GM19395 (cell line): ENCODE results near the gene VPS13D.
"Not testable (repeated sequence)": the region's sequence is repeated elsewhere in the genome, so short reads cannot be mapped to it uniquely, and the experiment has no call there.

Experiments used
- ATAC-seq: cut with Tn5 transposase; IDR thresholded peaks from one replicate; pipeline ENCODE4 v1.9.1; 2021; ENCODE audit warnings: mild to moderate bottlenecking, moderate library complexity; ENCODE audit not compliant: unreplicated experiment

VPS13D gene

GRCh38 chr1:12530462-12531178, 300.8 kb downstream of the VPS13D start:
- no peak for ATAC-seq

DNA sequence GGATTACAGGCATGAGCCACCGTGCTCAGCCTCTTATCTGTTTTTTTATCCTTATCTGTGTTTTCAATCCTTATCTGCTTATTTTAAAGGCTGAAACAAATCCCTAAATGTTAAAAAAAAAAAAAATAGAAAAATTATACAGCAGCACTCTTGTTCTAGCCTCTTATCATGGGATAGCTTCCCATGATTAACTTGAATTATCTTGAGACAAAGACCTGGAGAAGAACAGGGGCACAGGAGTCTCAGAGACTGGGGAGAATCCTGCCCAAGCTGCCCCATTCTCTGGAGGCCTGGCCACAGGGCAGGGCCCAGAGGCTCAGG, 301.3 kb downstream of the VPS13D start:
- no peak for ATAC-seq

DNA sequence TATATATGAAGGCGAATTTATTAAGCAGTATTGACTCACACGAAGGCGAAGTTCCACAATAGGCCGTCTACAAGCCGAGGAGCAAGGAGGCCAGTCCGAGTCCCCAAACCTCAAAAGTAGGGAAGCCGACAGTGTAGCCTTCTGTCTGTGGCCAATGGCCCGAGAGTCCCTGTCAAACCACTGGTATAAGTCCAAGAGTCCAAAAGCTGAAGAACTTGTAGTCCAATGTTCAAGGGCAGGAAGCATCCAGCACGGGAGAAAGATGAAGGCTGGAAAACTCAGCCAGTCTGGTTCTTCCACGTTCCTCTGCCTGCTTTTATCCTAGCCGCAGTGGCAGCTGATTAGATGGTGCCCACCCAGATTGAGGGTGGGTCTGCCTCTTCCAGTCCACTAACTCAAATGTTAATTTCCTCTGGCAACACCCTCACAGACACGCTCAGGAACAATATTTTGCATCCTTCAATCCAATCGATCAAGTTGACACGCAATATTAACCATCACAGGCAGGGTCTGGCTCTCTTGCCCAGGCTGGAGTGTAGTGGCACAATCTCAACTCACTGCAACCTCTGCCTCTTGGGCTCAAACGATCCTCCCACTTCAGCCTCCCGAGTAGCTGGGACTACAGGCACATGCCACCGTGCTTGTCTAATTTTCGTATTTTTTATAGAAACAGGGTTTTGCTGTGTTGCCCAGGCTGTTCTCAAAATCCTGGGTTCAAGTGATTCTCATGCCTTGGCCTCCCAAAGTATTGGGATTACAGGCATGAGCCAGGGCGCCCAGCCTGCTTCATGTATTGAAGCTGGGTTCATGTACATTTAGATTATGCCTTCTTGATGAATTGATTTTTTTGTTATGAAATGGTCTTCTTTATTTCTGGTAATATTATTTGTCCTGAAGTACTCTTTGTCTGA, 302.8 kb downstream of the VPS13D start:
- no peak for ATAC-seq

DNA sequence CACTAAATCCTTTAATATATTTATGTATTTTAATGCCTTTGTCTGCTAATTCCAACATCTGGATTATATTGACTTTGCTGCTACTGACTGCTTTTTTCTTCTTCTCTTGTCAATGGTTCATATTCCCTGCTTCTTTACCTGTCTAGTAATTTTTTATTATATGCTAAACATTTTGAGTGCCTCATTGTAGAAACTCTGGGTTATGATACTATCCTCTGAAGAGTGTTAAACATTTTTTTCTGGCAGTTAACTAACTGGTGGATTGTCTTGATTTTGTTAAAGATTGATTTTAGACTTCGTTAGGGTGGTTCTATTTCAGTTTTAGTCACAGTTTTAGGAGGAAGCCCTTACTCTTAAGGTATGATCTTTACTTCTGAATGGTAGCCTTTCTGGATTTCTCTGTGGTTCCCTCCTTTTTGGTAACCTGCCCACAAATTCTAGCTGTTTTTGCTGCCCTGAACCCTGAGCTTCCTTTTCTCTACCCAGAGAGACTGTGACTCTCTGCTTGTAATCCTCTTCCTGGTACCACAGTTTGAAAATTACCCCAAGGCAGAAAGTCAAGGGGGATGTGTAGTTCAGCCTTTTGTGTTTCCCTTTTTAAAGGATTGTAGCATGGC, 306.3 kb downstream of the VPS13D start:
- ATAC-seq, result no peak

GRCh38 chr1:12537294-12537693, 307.5 kb downstream of the VPS13D start:
- ATAC-seq, result no peak

DNA sequence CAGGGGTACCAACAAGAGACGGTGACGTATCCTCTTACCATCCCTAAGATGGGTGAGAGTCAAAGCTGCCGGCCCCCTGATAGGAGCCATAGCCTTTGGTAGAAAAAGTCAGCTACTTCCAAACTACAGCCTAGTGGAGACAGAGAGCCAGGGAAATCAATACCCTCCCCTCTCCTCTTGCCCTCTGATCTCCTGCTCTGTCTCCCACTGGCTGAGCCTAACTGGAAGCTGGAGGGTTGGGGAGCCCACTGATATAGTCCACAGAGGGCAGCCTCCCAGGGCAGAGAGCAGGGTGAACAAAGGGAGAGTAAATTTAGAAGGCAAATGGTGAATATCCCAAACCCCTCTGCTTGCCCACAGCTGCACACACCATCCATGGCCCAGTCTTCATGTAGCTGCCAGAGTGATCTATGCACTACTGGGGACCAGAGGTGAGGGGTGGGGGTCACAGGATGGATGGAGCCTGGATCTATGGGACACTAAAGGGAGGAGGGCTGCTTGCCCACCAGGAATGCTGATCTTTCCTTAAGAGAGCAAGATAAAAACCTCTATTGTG, 308.2 kb downstream of the VPS13D start:
- ATAC-seq, result no peak

GRCh38 chr1:12538536-12538935, 308.7 kb downstream of the VPS13D start:
- ATAC-seq, result not testable (repeated sequence)

GRCh38 chr1:12539320-12539704, 309.5 kb downstream of the VPS13D start:
- ATAC-seq, result no peak

GRCh38 chr1:12539705-12540579, 310.1 kb downstream of the VPS13D start:
- ATAC-seq, result no peak

GRCh38 chr1:12540580-12541273, 310.9 kb downstream of the VPS13D start:
- no peak for ATAC-seq

- ATAC-seq, result no peak
Measured at GRCh38 chr1:12541274-12542137, 311.7 kb downstream of the VPS13D start.

- no peak for ATAC-seq
Measured at GRCh38 chr1:12542138-12542465, 312.3 kb downstream of the VPS13D start.

DNA sequence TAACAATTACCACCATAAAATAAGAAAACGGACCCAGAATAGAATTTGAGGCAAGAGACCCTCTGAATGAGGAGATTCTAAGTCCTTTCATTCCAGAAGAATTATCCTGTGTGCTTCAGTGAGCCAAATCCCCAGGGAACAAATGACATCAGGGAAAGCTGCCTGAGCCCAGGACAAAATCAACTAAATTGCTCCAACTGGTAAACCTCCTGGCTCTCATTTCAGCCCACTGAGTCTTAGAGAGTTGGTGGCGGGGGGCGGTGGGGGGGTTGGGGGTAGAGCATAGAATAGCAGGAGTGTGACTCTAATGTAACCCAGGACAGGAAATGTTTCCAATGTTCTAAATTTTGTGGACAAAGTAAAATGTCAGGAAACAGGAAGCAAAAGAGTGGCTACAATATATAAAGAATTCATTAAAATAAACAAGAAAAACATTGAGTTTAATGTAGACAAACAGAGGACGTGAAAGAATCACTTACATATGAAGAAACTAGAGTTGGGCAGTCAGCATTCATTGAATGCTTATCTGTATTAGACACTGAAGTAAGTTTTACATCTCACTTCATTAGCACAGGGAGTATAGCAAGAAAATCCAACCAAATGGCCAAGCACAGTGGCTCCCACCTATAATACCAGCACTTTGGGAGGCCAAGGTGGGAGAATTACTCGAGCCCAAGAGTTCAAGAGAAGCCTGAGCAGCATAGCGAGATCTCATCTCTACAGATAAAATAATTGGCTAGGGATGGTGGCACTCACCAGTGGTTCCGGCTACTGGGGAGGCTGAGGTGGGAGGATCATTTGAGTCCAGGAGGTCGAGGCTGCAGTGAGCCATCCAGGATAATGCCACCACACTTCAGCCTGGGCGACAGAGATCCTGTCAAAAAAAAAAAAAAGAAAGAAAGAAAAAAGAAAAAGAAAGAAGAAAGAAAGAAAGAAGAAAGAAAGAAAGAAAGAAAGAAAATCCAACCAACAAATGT, 313.1 kb downstream of the VPS13D start:
- ATAC-seq, result no peak

DNA sequence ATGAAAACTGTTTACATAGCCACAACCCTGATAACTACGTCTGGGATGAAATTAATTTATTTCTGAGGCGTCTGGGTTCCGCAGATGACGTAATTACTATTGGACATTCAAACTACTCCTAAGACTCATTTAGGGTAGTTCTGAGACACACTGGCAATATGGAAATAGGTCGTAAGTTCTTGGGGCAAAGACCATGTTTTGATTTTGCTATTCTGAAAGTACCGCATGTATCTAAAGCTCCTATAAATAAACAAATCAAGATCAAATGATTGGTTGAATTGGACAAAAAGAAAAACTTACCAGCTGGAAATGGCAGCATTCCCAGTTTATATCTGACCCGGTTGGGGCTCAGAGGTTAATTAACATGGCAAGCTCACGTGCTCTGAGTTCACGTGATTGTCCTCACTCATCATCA, 313.9 kb downstream of the VPS13D start:
- no peak for ATAC-seq

DNA sequence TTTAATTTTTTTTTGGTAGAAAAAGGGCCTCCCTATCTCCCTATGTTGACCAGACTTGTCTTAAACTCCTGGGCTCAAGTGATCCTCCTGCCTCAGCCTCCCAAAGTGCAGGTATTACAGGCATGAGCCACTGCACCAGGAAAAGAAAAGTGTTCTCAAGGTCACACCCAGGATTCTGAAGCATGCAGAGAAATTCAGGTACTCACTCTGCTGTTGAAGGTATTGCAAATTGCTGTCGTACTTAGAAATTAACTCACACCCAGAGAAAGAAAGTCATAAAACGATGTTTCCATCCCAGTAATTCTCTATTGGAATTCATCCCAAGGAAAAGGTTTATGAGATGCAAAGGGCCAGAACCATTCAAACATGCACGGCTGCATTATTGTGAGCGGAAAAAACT, 314.5 kb downstream of the VPS13D start:
- no peak for ATAC-seq

DNA sequence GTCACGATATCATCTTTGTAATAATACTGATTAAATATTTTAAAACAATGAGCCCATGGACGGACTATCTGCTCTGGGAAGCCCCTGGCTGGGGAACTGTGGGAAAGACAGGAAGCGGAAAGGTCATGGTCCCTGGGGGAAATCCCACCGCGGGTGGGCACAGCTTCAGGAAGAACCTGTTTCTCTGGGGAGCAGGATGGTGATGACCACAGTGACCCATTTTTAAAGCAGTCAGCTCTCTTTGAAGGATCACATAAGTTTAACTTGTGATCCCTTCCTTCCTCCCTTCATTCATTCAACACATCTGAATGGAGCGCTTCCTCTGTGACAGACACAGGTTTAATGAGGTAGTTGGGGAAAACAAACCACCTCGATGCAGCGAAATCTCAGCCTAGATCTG, 315.2 kb downstream of the VPS13D start:
- no peak for ATAC-seq

GRCh38 chr1:12546771-12547585, 317.1 kb downstream of the VPS13D start:
- no peak for ATAC-seq
